Measurements from ENCODE around the gene LNX1. TPM values are rescaled to one million over a fixed set of nuclear protein-coding genes. Genes with fewer than 3 reads are reported as not detected.

LNX1 gene
- polyA plus RNA-seq, 4 donors, result 16.9 to 22.4 (median 18.7) TPM

- DNase-seq (ENCODE audit: low read depth in 4 of 4, low spot score in 3 of 4), result no peak
These were observed 10.0 kb upstream of the LNX1 start for GRCh38 chr4:53601251-53601764.

DNA sequence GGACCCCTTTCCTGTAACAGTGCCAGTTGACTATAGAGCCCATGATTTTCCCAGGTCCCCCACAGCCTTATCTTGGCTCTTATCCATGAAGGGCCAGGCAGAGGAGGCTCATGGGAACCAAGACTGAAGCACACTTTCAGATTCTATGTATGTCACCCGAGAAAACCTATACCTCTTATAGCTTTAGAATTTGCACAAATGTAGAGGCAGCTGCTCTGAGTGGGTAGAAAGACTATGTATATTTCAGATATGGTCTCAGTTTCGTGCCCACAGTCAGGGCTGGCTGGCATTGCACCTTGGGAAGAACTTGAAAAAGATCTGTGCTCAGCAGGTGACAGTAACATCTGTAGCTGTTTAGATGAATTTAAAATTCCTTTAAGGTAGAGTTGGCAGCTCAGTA, 8.3 kb upstream of the LNX1 start:
- no peak for DNase-seq (ENCODE audit: low read depth in 4 of 4, low spot score in 3 of 4)

DNA sequence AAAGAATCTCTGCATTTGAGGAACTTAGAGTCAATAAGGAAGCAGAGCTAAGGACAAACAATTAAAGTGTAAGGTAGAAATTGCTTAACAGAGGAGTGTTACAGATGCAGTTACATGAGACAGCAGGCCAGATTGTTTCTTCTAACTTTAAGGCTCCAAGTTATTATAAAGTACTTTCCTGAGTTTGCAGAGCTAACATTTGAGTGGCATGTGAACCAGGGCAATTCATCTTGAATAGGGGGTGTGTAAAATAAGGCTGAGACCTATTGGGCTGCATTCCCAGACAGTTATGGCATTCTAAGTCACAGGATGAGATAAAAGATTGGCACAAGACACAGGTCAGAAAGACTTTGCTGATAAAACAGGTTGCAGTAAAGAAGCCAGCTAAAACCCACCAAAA, 7.6 kb upstream of the LNX1 start:
- DNase-seq (ENCODE audit: low read depth in 4 of 4, low spot score in 3 of 4), result no peak

GRCh38 chr4:53598483-53598882, 7.2 kb upstream of the LNX1 start:
- DNase-seq (ENCODE audit: low read depth in 4 of 4, low spot score in 3 of 4), result no peak

DNA sequence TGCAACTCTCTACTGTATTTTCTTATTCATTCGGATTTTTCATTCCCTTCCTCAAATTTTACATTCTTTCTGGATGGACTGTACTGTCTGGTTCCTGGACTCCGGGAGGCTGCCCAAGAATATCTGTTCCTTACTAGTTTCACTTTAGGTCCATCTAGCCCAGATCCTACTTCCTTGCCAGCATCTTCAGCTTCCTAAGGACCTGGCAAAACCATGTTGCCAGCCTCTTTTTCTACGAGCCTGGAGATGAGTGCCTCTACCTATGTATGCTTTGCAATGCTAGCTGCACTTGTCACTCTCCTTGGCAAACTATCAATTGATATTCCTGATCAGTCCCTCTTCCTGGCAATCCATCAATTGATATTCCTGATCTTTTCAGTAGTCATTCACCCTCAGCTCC, 5.6 kb upstream of the LNX1 start:
- DNase-seq (ENCODE audit: low read depth in 4 of 4, low spot score in 3 of 4), result no peak

GRCh38 chr4:53595834-53596233, 4.5 kb upstream of the LNX1 start:
- no peak for DNase-seq (ENCODE audit: low read depth in 4 of 4, low spot score in 3 of 4)

DNA sequence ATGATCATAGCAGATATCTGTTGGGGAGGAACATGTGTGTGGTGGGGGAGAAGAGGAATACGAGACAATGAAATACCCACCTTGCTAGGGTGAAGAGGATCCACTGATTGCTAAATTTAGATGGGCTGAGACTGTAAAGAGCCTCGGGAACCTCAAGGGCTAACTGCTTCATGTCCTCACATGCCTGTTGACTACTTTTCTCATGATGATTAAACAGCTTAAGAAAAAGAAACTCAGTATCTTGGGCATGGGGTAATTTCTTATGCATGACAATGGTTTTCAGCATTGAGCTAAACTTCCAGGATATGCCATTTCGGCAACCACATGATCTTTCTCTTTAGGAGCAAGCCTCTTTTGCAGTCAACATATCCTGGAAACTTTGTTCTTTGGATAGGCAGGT, 3.9 kb upstream of the LNX1 start:
- no peak for DNase-seq (ENCODE audit: low read depth in 4 of 4, low spot score in 3 of 4)

DNA sequence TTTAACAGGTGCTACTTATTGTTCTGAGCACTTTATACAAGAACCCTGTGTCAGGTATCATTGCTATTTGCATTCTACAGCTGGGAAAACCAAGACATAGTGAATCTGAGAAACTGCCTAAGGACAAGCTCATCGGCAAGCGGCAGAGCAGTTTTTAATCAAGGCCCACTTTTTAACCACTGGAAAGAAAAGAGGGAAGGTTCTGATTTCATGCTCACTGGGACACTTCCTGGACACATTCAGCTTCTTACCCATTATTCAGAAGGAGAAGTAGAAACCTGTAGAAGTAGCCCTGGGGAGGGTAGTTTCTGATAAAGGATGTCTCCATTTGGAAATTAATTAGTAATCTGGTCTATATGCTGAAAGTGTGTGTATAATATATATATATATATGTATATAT, 2.5 kb upstream of the LNX1 start:
- no peak for DNase-seq (ENCODE audit: low read depth in 4 of 4, low spot score in 3 of 4)

- no peak for DNase-seq (ENCODE audit: low read depth in 4 of 4, low spot score in 3 of 4)
These were observed 1.6 kb upstream of the LNX1 start for GRCh38 chr4:53592686-53593501.

- DNase-seq (ENCODE audit: low read depth in 4 of 4, low spot score in 3 of 4), result no peak
These were observed 836 bp upstream of the LNX1 start for GRCh38 chr4:53592122-53592521.

- no peak for DNase-seq (ENCODE audit: low read depth in 4 of 4, low spot score in 3 of 4)
These were observed 1.1 kb downstream of the LNX1 start for GRCh38 chr4:53590187-53590586.

DNA sequence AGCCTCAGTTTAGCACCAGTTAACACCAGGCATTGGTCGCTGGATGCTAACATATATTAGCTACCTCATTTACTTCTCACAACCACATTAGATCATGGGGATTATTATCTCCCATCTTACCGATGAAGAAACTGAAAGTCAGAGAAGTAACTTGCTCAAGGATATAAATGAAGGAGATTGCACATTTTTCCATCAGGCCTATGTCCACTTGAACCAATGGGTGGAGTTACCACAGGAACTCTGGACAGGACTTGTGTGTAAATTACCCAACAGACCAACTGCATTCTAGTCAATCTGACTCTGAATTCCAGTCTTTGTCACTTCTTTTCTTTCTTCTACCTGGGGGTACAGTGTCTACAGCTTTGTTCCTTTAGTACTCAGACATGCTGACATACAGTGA, 1.8 kb downstream of the LNX1 start:
- no peak for DNase-seq (ENCODE audit: low read depth in 4 of 4, low spot score in 3 of 4)

DNA sequence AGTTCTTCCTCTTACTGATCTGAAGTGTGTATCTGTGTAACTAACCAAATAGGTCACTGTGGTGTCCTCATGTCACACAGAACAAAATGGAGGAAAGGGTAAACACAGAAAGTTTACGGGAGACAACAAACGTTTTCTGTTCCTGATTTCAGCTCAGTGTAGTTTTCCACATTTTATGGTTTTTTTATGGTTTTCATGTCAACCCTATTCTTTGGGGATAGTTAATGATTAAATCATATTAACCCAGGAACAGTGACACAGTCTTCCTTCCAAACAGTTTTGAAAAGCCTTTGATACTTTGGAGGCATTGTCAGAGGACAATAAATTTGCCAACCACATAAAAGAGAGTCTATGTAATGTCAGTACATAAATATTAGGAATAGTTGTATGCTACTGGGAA, 4.2 kb downstream of the LNX1 start:
- no peak for DNase-seq (ENCODE audit: low read depth in 4 of 4, low spot score in 3 of 4)

GRCh38 chr4:53586121-53586816, 5.0 kb downstream of the LNX1 start:
- DNase-seq (ENCODE audit: low read depth in 4 of 4, low spot score in 3 of 4), result no peak

DNA sequence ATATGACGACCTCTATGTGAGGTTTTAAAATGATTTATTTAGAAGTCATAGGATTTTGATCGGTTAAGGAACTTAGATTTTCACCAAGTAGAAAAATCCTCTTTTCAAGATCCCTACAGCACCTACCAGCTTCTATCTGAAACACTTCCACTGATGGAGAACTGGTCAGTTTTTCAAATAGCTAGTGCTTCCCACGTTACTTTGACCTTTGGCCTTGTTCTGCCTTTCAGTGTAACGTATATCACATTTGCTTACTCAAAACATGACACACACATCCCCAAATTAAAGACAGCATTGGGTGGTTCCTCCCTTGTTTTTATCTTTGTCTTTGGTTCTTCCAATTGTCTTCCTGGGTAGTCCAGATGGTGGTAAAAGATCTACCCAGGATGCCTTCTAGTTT, 6.6 kb downstream of the LNX1 start:
- DNase-seq (ENCODE audit: low read depth in 4 of 4, low spot score in 3 of 4), result no peak

DNA sequence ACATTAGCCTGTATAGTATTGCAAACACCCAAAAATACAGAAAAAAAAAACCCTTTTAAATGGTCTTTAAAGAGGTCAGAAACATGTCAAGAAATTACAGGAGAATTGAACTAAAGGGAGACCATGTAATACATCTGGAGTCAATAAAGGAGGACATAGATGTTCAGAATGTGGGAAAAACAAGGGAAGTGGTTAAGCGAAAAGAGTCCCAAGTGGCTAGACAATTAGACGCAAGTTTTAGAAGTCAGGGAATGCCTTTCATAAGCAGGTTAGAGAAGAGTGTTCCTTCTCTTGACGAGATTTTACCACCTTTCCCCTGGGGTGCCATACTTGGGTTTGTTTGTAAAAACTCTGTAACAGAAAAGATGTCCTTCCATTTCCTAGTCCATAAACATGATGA, 7.8 kb downstream of the LNX1 start:
- no peak for DNase-seq (ENCODE audit: low read depth in 4 of 4, low spot score in 3 of 4)

DNA sequence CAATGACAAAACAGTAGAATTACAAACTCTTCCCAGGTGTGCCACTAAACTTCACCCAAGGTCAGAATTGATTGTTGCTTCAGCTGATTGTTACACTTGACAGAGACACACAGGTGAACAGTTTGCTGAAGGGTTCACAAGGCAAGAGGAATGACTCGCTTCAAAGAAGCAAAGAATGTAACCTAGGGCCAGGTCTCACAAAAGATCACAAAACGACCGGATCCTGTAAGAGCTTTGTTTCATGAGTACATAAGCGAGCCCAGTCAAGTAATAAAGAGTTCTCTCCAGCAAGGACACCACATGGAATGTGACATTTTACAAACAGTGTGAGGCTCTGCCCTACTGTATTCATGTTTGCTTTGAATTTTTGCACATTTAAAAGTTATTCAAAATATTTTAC, 9.1 kb downstream of the LNX1 start:
- no peak for DNase-seq (ENCODE audit: low read depth in 4 of 4, low spot score in 3 of 4)

GRCh38 chr4:53580274-53580673, 11.0 kb downstream of the LNX1 start:
- DNase-seq (ENCODE audit: low read depth in 4 of 4, low spot score in 3 of 4), result no peak

GRCh38 chr4:53579826-53580225, 11.5 kb downstream of the LNX1 start:
- DNase-seq (ENCODE audit: low read depth in 4 of 4, low spot score in 3 of 4), result no peak

- DNase-seq (ENCODE audit: low read depth in 4 of 4, low spot score in 3 of 4), result peak in 1 of 4 donors; percentile 74
These were observed 14.5 kb downstream of the LNX1 start for GRCh38 chr4:53576676-53577372.

GRCh38 chr4:53576071-53576617, 15.1 kb downstream of the LNX1 start:
- DNase-seq (ENCODE audit: low read depth in 4 of 4, low spot score in 3 of 4), result no peak

Data from right renal pelvis (tissue), 4 donors.